Measurements from ENCODE around the gene C6orf15. TPM values are rescaled to one million over a fixed set of nuclear protein-coding genes. Genes with fewer than 3 reads are reported as not detected.

Gene C6orf15
- total RNA-seq, 1 donor from 2014 or later = not detected

DNA sequence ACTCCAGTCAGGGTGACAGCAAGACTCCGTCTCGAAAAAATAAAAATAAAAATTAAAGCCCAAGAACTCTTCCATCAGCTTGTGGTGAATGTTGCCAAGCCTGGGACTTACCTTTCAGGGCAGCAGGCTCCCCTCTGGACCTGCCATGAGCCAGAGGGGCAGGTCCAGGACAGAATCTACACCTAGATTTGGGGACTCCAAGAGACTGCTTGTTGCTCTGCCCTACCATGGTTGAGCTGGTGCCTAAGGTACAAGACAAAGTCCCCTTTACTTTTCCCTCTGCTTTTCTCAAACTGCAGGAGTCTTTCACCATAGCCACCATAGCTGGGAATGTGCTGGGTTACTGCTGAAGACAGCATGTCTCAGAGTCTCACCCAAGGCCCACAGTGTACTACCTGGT, 9.2 kb downstream of the C6orf15 start:
- no peaks in the 10 kb centered on the region for H3K36me3 Mint-ChIP-seq
- Histone ChIP-seq H3K9ac (no peak overlapping the region), H3K4me2 (no peak overlapping the region), H3F3A (ENCODE audit: low read depth) (no peaks in the 10 kb centered on the region), H3K27me3 (no peaks in the 10 kb centered on the region), H3K79me2 (ENCODE audit: low read depth) (no peaks in the 10 kb centered on the region), H3K4me1 (no peaks in the 10 kb centered on the region), H2AFZ (replicated peaks) (no peak overlapping the region), H3K4me3 (no peak overlapping the region), H4K20me1 (ENCODE audit: low read depth) (no peaks in the 10 kb centered on the region), H3K27ac (no peak overlapping the region), H3K9me3 (ENCODE audit: low read depth) (no peaks in the 10 kb centered on the region), H3K36me3 (no peaks in the 10 kb centered on the region)
- no peak overlapping the region for H3K27ac Mint-ChIP-seq
- no peaks in the 10 kb centered on the region for H3K4me1 Mint-ChIP-seq
- H3K4me3 Mint-ChIP-seq = no peak overlapping the region
- TF ChIP-seq CTCF (IDR thresholded peaks at IDR 0.05) (no peak), EZH2phosphoT487 (IDR thresholded peaks at IDR 0.05) (no peak), EZH2 (IDR thresholded peaks at IDR 0.05) (no peak)
- DNase-seq (ENCODE audit: low spot score) = no peak
- H3K27me3 Mint-ChIP-seq (ENCODE audit: insufficient read depth, low read depth) = no peaks in the 10 kb centered on the region
- no peaks in the 10 kb centered on the region for H3K9me3 Mint-ChIP-seq

GRCh38 chr6:31098449-31098938, 13.9 kb downstream of the C6orf15 start:
- Mint-ChIP-seq H3K36me3 (no peaks in the 10 kb centered on the region), H3K4me3 (no peak overlapping the region), H3K9me3 (no peaks in the 10 kb centered on the region), H3K27ac (no peak overlapping the region), H3K27me3 (ENCODE audit: insufficient read depth, low read depth) (peaks cover 2% of the 10 kb centered on the region), H3K4me1 (no peaks in the 10 kb centered on the region)
- H3K4me2 ChIP-seq = no peak overlapping the region
- no peaks in the 10 kb centered on the region for H3F3A ChIP-seq (ENCODE audit: low read depth)
- H2AFZ ChIP-seq (replicated peaks) = no peak overlapping the region
- H3K36me3 ChIP-seq = no peaks in the 10 kb centered on the region
- no peaks in the 10 kb centered on the region for H3K79me2 ChIP-seq (ENCODE audit: low read depth)
- H4K20me1 ChIP-seq (ENCODE audit: low read depth) = no peaks in the 10 kb centered on the region
- TF ChIP-seq CTCF (IDR thresholded peaks at IDR 0.05) = no peak
- TF ChIP-seq EZH2phosphoT487 (IDR thresholded peaks at IDR 0.05) = no peak
- TF ChIP-seq EZH2 (IDR thresholded peaks at IDR 0.05) = no peak
- H3K27ac ChIP-seq = no peak overlapping the region
- H3K9ac ChIP-seq = no peak overlapping the region
- no peaks in the 10 kb centered on the region for H3K4me1 ChIP-seq
- no peaks in the 10 kb centered on the region for H3K27me3 ChIP-seq
- H3K9me3 ChIP-seq (ENCODE audit: low read depth) = no peaks in the 10 kb centered on the region
- DNase-seq (ENCODE audit: low spot score) = no peak
- no peak overlapping the region for H3K4me3 ChIP-seq

GRCh38 chr6:31096656-31097055, 15.7 kb downstream of the C6orf15 start:
- TF ChIP-seq EZH2phosphoT487 (IDR thresholded peaks at IDR 0.05) (no peak), EZH2 (IDR thresholded peaks at IDR 0.05) (no peak), CTCF (IDR thresholded peaks at IDR 0.05) (no peak)
- Histone ChIP-seq H3K9me3 (ENCODE audit: low read depth) (no peaks in the 10 kb centered on the region), H3K9ac (no peak overlapping the region), H3K79me2 (ENCODE audit: low read depth) (no peaks in the 10 kb centered on the region), H3K36me3 (no peaks in the 10 kb centered on the region), H3K27me3 (no peaks in the 10 kb centered on the region), H3K27ac (no peak overlapping the region), H3K4me2 (no peak overlapping the region), H2AFZ (replicated peaks) (no peak overlapping the region), H4K20me1 (ENCODE audit: low read depth) (no peaks in the 10 kb centered on the region), H3K4me1 (no peaks in the 10 kb centered on the region), H3K4me3 (no peak overlapping the region), H3F3A (ENCODE audit: low read depth) (no peaks in the 10 kb centered on the region)
- Mint-ChIP-seq H3K4me3 (no peak overlapping the region), H3K36me3 (no peaks in the 10 kb centered on the region), H3K27ac (no peak overlapping the region), H3K27me3 (ENCODE audit: insufficient read depth, low read depth) (peaks cover 2% of the 10 kb centered on the region), H3K4me1 (no peaks in the 10 kb centered on the region), H3K9me3 (no peaks in the 10 kb centered on the region)
- DNase-seq (ENCODE audit: low spot score) = no peak
